Stimulated activated CD8-positive, alpha-beta memory T cell treated with anti-CD3 and anti-CD28 coated beads, Interleukin-2, amount 100 ng/mL, for 48 hours (primary cell): Measurements from ENCODE around the gene KDELR1.

ENCODE experiments used
- DNase-seq, 2 donors: peaks; one replicate each; pipeline ENCODE4 v3.0.0-alpha.2; 2020; ENCODE audit warnings: low read depth in 2 of 2

KDELR1 gene

DNA sequence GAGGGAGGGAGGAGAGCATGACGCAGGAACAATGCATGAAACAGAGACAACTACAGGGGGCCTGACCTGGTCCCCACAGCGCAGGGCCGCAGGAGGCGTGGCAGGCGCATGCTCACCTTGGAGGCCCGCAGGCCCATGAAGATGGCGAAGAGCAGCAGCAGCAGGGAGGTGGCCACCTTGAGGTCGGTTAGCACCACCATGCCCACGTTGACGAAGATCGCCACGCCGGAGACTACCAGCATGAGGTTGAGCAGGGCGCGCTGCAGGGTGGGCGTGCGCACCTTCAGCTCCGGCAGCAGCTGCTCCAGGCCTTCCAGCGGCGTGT is 49.0 kb downstream of the KDELR1 start:
- no peak for DNase-seq

DNA sequence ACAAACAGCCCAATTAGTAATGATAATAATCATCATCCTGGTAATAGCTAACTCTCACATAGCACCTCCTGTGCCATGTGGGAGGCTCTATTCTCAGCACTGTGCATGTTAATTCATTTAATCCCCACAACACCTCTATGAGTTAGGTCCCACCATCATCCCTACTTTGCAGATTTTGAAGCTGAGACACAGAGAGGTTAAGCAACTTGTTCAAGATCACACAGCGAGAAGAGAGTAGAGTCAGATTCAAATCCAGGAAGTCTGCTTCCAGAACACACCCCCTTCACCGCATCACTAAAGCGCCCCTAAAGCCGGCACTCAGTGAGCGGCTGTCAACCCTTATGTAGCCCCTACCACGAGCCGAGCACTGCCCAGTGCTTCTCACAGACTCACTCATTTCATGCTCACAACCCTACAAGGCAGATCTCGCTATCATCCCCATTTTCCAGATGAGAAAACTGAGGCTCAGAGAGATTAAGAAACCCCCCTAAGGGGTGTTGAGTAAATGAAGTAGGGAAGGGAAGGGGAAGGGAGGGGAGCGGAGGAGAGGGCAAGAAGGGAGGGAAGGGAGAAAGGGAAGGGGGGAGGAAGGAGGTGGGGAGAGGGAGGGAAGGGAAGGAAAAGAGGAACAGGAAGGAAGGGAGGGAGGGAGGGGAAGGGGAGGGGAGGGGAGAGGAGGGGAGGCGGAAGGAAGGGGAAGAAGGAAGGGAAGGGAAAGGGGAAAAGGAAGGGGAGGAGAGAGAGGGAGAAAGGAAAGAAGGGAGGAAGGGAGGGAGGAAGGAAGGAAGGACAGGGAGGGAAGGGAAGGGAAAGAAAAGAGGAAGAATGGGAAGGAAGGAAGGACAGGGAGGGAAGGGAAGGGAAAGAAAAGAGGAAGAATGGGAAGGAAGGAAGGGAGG is 49.6 kb downstream of the KDELR1 start:
- no peak for DNase-seq

- no peak for DNase-seq
Observed at GRCh38 chr19:48340995-48341394, 50.4 kb downstream of the KDELR1 start.

DNA sequence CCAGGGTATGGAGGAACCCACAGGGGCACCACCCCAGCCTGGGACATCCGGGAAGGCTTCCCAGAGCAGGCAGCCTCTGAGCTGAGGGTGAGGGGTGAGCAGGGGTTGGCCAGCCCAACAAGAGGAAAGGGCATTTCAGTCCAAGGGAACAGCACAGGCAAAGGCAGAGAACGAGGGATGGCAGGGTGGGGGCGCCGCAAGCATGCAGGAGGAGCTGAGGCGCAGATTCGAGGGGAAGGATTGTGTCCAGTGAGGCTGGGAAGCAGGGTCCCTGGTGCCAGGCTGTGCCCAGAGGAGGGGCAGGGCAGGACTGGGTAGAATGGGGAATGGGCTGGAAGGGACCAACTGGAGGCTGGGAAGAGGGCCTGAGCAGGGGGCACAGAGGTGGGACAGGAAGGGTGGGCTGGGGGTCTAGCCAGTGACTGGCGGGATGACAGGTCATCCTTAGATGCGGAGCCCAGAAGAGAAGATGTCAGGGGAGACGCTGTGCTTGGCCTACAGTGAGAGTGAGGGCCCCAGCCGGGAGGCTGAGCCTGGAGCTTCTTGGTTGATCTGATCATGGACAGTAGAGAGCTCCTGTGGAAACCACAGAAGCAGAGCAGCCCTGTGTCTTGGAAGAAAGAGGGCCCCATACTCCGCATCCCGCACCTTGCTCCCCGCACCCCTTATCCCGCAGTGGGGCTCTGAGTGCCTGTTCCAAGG is 52.4 kb downstream of the KDELR1 start:
- DNase-seq = no peak

GRCh38 chr19:48338253-48338755 is 53.0 kb downstream of the KDELR1 start:
- no peak for DNase-seq

DNA sequence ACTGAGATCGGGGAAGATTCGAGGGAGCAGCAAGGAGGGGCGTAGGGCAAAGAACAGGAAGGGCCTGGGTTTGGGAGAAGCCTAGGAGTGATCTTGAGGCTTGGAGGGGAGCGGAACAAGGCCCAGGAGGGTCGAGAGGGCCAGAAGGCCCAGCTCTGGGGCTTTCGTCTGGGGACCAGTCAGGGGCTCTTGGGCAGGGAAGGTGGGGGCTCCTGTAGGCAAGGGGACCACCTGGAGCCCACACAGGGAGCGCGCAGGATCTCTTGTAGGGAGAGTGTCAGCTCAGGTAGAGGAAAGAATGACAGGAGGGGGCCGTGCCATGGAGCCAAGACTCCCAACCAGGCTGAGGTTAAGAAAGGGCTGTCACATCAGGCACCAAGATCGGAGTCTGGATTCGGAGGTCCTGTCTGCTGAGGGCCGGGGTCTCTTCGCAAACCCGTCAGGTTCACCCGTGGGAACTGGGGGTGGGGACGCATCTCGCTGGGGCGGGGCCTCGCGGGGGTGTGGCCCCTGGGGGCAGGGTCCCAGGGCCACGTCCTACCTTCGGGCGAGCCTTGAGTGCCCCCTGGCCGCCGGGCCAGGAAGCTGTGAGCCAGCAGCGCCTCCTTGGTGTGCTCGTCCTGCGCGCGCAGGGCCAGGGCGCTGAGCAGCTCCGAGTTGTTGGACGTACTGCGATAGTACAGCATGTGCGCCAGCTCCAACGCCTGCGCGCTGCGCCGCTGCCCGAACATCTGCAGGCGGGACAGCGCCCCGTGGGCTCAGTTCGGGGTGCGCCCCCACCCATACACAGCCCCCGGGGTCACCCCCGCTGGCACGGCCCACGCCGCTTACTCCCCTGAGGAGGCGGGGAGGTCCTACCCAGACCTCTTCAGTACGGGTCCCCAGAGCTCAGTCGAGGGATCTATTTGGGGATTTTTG is 57.6 kb downstream of the KDELR1 start:
- DNase-seq = peak; percentile 86 to 88

- DNase-seq = peak; percentile 72 to 88
Observed at GRCh38 chr19:48332662-48333466, 58.5 kb downstream of the KDELR1 start.
